GM19351 (cell line): ENCODE results near the gene ZIC4.

Source experiments
- ATAC-seq: cut with Tn5 transposase; IDR thresholded peaks from one replicate; pipeline ENCODE4 v1.9.1; 2021; ENCODE audit warnings: mild to moderate bottlenecking, moderate library complexity; ENCODE audit not compliant: unreplicated experiment

The ZIC4 gene

GRCh38 chr3:147356145-147356908, 50.0 kb downstream of the ZIC4 start:
- no peak for ATAC-seq

- ATAC-seq: no peak
These were observed 50.6 kb downstream of the ZIC4 start for GRCh38 chr3:147355753-147356090.

- no peak for ATAC-seq
These were observed 51.1 kb downstream of the ZIC4 start for GRCh38 chr3:147355084-147355752.

GRCh38 chr3:147354623-147355022, 51.7 kb downstream of the ZIC4 start:
- ATAC-seq: no peak

GRCh38 chr3:147351301-147351700, 55.0 kb downstream of the ZIC4 start:
- no peak for ATAC-seq

GRCh38 chr3:147348976-147349375, 57.4 kb downstream of the ZIC4 start:
- no peak for ATAC-seq

- no peak for ATAC-seq
These were observed 62.4 kb downstream of the ZIC4 start for GRCh38 chr3:147343926-147344325.

- no peak for ATAC-seq
These were observed 64.6 kb downstream of the ZIC4 start for GRCh38 chr3:147341727-147342126.

- ATAC-seq: no peak
These were observed 69.6 kb downstream of the ZIC4 start for GRCh38 chr3:147336543-147337278.
